Gastroesophageal sphincter (tissue), 3 donors: ENCODE data around the gene GAB4.

Experiments
- CTCF ChIP-seq, 4 experiments: fragments of 200-600 bp in 2 of 4; fragments of 450-650 bp in 2 of 4; sonication (generic) in 1 of 4; IDR thresholded peaks; one replicate each; pipeline ENCODE4 v1.5.1; 2017 to 2019; ENCODE audit warnings: antibody characterized with exemption in 4 of 4, mild to moderate bottlenecking in 2 of 4, moderate library complexity in 2 of 4
- EP300 ChIP-seq: sonication (generic); formaldehyde crosslinking; IDR thresholded peaks from one replicate; pipeline ENCODE4 v1.6.1; 2017; ENCODE audit warnings: antibody characterized with exemption, mild to moderate bottlenecking
- POLR2A ChIP-seq, 2 donors: fragments of 450-650 bp; IDR thresholded peaks; one replicate each; pipeline ENCODE4 v1.6.1; 2017; ENCODE audit warnings: antibody characterized with exemption in 2 of 2, mild to moderate bottlenecking in 2 of 2, moderate library complexity in 1 of 2
- POLR2AphosphoS5 ChIP-seq: sonication (generic); formaldehyde crosslinking; IDR thresholded peaks from one replicate; pipeline ENCODE4 v1.6.1; 2017; ENCODE audit warnings: antibody characterized with exemption

DNA sequence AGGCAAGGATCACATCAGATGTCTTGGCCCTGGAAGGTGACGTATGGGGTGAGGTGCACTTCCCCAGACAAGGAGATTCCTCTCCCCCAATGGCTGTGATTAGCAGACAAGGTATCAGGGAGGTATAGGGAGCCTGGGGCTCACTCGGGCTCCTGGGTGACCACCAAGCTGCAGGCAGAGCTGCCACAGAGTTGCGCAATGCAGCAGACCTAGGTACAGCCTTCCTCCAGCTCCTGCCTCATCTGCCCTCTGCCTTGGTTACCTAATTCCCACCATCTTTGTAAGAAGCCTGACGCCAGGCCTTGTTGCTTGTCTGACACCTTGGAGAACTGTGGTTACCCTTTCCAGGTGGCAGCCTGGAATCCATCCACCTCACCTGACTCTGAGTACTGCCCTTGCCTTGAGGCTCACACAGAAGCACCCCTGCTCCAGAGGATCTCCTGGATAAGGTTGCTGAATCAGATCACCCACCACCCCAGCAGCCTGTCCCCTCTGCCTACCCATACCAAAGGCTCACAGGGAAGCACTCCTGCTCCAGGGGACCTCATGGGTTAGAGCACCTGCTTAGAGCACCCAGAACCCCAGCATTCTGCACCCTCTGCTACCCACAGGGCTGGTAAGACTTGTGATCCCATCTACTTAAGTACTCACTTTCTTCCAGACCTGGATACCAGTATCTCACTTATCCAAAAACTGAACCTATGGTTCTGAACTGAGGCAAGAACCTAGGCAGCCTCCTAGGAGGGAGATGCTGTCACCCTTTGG lies 40.4 kb downstream of the GAB4 start:
- TF ChIP-seq CTCF (IDR thresholded peaks at IDR 0.05) (no peak), POLR2AphosphoS5 (no peak), POLR2A (IDR thresholded peaks at IDR 0.05) (no peak), EP300 (no peak)
